K562 (cell line): Measurements from ENCODE around the gene GLE1. TPM values are rescaled to one million over a fixed set of nuclear protein-coding genes. Genes with fewer than 3 reads are reported as not detected.

Source experiments
- BRCA1 ChIP-seq, 2 experiments: fragments of 450-650 bp in 1 of 2; sonication (generic) in 1 of 2; formaldehyde crosslinking in 1 of 2; IDR thresholded peaks; 2 replicates each; pipeline versions ENCODE4 v1.5.0 to v1.6.1; 2017 to 2020; ENCODE audit warnings: mild to moderate bottlenecking in 1 of 2, missing genetic modification reagents in 1 of 2
- CREB1 ChIP-seq, 2 experiments: sonication (generic) in 1 of 2; formaldehyde crosslinking in 1 of 2; IDR thresholded peaks; 2 replicates each; pipeline versions ENCODE4 v1.6.1 to v1.8.0; 2012 to 2022; ENCODE audit warnings: inconsistent platforms in 1 of 2, mild to moderate bottlenecking in 1 of 2, missing genetic modification reagents in 1 of 2, moderate library complexity in 1 of 2
- ELF4 ChIP-seq: fragments of 450-650 bp; formaldehyde crosslinking; IDR thresholded peaks from 2 replicates; pipeline ENCODE4 v1.4.0; 2022; ENCODE audit warnings: missing genetic modification characterization
- NR0B1 ChIP-seq: fragments of 450-650 bp; IDR thresholded peaks from one replicate; pipeline ENCODE4 v1.6.1; 2018; ENCODE audit warnings: mild to moderate bottlenecking, moderate library complexity; ENCODE audit not compliant: partially characterized antibody
- NR4A1 ChIP-seq, 2 experiments: fragments of 250-450 bp in 1 of 2; fragments of 450-650 bp in 1 of 2; sonication (Bioruptor Pico) in 1 of 2; IDR thresholded peaks; 2 replicates each; pipeline versions ENCODE4 v1.4.0 to v1.6.1; 2016 to 2020; ENCODE audit warnings: mild to moderate bottlenecking in 2 of 2, missing compliant biosample characterization in 1 of 2, missing genetic modification characterization in 1 of 2, moderate library complexity in 1 of 2
- PHF20 ChIP-seq: fragments of 450-650 bp; IDR thresholded peaks from 2 replicates; pipeline ENCODE4 v1.6.1; 2018; ENCODE audit not compliant: partially characterized antibody
- TAF15 ChIP-seq: fragments of 200-400 bp; formaldehyde crosslinking; IDR thresholded peaks from 2 replicates; pipeline ENCODE4 v1.6.1; 2017; ENCODE audit warnings: mild to moderate bottlenecking, low read depth, low read length, moderate library complexity
- TOE1 ChIP-seq, 2 experiments: fragments of 450-650 bp in 1 of 2; sonication (generic) in 1 of 2; formaldehyde crosslinking in 1 of 2; IDR thresholded peaks; 2 replicates each; pipeline versions ENCODE4 v1.7.1 to v1.8.0; 2016 to 2022; ENCODE audit warnings: borderline replicate concordance in 2 of 2, mild to moderate bottlenecking in 2 of 2, antibody characterized with exemption in 1 of 2, inconsistent platforms in 1 of 2, low read depth in 1 of 2, missing genetic modification reagents in 1 of 2, moderate library complexity in 1 of 2
- ZNF263 ChIP-seq: sonication (generic); formaldehyde crosslinking; IDR thresholded peaks from 2 replicates; pipeline ENCODE4 v1.8.0; 2022; ENCODE audit warnings: mild to moderate bottlenecking, missing genetic modification reagents, borderline replicate concordance
- ZNF445 ChIP-seq: fragments of 250-450 bp; sonication (Bioruptor Pico); IDR thresholded peaks from 2 replicates; pipeline ENCODE4 v1.4.0; 2020; ENCODE audit warnings: low read depth, mild to moderate bottlenecking, moderate library complexity
- ZNF696 ChIP-seq: fragments of 250-450 bp; sonication (Bioruptor Pico); conservative IDR thresholded peaks from 2 replicates; pipeline ENCODE4 v1.4.0; 2020; ENCODE audit warnings: mild to moderate bottlenecking, moderate library complexity
- ZNF780A ChIP-seq: fragments of 250-450 bp; sonication (Bioruptor Pico); IDR thresholded peaks from 2 replicates; pipeline ENCODE4 v1.5.0; 2021; ENCODE audit warnings: mild to moderate bottlenecking
- polyA plus RNA-seq, 8 experiments: library from polyadenylated mRNA; depleted of rRNA in 4 of 8; stranded (reverse) in 5 of 8; unstranded in 3 of 8; fragments of >200 nt; fragmentation: Nextera tagmentation in 2 of 8; fragmentation: Illumina TruSeq in 1 of 8; extraction: Ambion mirVana in 2 of 8; extraction: Trizol in 1 of 8; gene quantifications; 2 replicates each; pipeline versions ENCODE4 v1.2.1 to v1.2.3, GENCODE V29; 2011 to 2014; ENCODE audit warnings: inconsistent platforms in 1 of 8, missing spikeins in 1 of 8
- total RNA-seq, 7 experiments: library from RNA; depleted of rRNA in 6 of 7; stranded (reverse); fragments of >200 nt in 6 of 7; fragmentation: Illumina TruSeq in 2 of 7; extraction: Trizol in 2 of 7; gene quantifications; 2 replicates each; pipeline versions ENCODE4 v1.2.1 to v1.2.3, GENCODE V29; 2011 to 2021; ENCODE audit warnings: low replicate concordance in 1 of 7
- TF ChIP-seq, protein P1 (sequence below), 2 experiments: fragments of 200-800 bp in 1 of 2; sonication (Bioruptor generic) in 1 of 2; sonication (generic) in 1 of 2; formaldehyde crosslinking in 1 of 2; IDR thresholded peaks in 1 of 2; conservative IDR thresholded peaks in 1 of 2; 2 replicates each; pipeline versions ENCODE4 v1.5.0 to v1.6.1; 2016 to 2020; ENCODE audit warnings: missing compliant biosample characterization in 1 of 2, missing genetic modification characterization in 1 of 2, missing genetic modification reagents in 1 of 2
- TF ChIP-seq, protein P2 (sequence below): fragments of 450-650 bp; formaldehyde crosslinking; IDR thresholded peaks from 2 replicates; pipeline ENCODE4 v1.4.0; 2020; ENCODE audit warnings: mild to moderate bottlenecking, mixed read lengths
- TF ChIP-seq, protein P3 (sequence below): sonication (generic); formaldehyde crosslinking; IDR thresholded peaks from 2 replicates; pipeline ENCODE4 v1.8.0; 2023; ENCODE audit warnings: mild to moderate bottlenecking, missing genetic modification reagents

The GLE1 gene
- total and polyA plus RNA-seq, 9 of the 15 experiments (the other 6 are each of a cell fraction or from before 2014, with no cell fraction given): 15.9 to 44.8 (median 37.6) TPM

DNA sequence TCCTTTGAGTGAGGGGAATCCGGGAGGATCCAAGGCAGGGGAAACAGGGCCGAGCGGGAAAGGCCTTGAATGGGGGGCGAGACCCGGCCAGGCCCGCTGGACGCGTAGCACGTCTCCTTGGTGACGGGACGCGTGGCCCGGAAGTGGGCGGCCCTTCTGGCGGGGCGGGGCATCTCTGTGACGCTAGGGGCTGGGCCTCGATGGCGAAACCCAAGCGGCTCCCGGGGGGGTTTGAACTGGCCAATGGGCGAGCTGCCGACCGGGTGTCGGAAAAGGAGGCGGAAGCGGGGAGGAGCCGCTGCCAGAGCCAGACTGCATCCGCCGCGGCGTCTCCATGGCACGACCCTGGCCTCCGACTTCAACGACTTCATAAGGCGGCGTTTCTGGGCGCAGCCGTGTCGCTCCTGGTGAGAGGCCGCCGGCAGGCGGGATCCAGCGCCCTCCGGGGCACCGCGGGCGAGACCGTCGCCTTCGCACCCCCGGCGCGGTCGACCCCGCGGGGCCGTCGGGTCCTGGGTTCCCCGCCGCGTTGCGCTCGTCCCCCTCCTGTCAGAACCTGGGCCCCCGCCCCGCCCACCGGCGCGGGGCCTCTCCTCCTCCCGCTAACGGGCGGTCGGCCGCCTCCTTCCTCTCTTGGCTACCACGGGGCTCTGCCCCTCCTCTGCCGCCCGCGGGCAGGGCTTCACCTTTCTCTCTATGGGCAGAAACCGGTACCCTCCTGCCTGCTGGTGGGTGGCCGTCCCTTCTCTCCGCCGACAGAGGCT lies 48.5 kb upstream of the GLE1 start, which contains the start of gene ODF2 (continued):
- peak; percentile 82 for TF ChIP-seq CREB1 (IDR thresholded peaks at IDR 0.05)
- TF ChIP-seq CREB1 (CRISPR knock-in tag; IDR thresholded peaks at IDR 0.05): peak; percentile 89
- TF ChIP-seq, protein P1, sequence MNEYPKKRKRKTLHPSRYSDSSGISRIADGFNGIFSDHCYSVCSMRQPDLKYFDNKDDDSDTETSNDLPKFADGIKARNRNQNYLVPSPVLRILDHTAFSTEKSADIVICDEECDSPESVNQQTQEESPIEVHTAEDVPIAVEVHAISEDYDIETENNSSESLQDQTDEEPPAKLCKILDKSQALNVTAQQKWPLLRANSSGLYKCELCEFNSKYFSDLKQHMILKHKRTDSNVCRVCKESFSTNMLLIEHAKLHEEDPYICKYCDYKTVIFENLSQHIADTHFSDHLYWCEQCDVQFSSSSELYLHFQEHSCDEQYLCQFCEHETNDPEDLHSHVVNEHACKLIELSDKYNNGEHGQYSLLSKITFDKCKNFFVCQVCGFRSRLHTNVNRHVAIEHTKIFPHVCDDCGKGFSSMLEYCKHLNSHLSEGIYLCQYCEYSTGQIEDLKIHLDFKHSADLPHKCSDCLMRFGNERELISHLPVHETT (CRISPR knock-in tag; conservative IDR thresholded peaks at IDR 0.05 in 1 of 2, IDR thresholded peaks at IDR 0.05 in 1 of 2): no peak
- no peak for TF ChIP-seq ZNF696
- no peak for TF ChIP-seq BRCA1 (IDR thresholded peaks at IDR 0.05)
- TF ChIP-seq BRCA1 (CRISPR knock-in tag; IDR thresholded peaks at IDR 0.05): no peak
- TF ChIP-seq TAF15: no peak
- TF ChIP-seq NR0B1: no peak
- TF ChIP-seq, protein P2, sequence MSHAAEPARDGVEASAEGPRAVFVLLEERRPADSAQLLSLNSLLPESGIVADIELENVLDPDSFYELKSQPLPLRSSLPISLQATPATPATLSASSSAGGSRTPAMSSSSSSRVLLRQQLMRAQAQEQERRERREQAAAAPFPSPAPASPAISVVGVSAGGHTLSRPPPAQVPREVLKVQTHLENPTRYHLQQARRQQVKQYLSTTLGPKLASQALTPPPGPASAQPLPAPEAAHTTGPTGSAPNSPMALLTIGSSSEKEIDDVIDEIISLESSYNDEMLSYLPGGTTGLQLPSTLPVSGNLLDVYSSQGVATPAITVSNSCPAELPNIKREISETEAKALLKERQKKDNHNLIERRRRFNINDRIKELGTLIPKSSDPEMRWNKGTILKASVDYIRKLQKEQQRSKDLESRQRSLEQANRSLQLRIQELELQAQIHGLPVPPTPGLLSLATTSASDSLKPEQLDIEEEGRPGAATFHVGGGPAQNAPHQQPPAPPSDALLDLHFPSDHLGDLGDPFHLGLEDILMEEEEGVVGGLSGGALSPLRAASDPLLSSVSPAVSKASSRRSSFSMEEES (CRISPR knock-in tag): no peak
- TF ChIP-seq PHF20: no peak
- TF ChIP-seq ZNF263 (CRISPR knock-in tag): no peak
- TF ChIP-seq ELF4 (CRISPR knock-in tag): no peak; the same call in 1 of the 2 replicates
- TF ChIP-seq ZNF445 (CRISPR knock-in tag): no peak
- TF ChIP-seq NR4A1 (CRISPR knock-in tag; IDR thresholded peaks at IDR 0.05): no peak
- TF ChIP-seq NR4A1 (tag; IDR thresholded peaks at IDR 0.05): no peak
- TF ChIP-seq ZNF780A (CRISPR knock-in tag): no peak
- TF ChIP-seq, protein P3, sequence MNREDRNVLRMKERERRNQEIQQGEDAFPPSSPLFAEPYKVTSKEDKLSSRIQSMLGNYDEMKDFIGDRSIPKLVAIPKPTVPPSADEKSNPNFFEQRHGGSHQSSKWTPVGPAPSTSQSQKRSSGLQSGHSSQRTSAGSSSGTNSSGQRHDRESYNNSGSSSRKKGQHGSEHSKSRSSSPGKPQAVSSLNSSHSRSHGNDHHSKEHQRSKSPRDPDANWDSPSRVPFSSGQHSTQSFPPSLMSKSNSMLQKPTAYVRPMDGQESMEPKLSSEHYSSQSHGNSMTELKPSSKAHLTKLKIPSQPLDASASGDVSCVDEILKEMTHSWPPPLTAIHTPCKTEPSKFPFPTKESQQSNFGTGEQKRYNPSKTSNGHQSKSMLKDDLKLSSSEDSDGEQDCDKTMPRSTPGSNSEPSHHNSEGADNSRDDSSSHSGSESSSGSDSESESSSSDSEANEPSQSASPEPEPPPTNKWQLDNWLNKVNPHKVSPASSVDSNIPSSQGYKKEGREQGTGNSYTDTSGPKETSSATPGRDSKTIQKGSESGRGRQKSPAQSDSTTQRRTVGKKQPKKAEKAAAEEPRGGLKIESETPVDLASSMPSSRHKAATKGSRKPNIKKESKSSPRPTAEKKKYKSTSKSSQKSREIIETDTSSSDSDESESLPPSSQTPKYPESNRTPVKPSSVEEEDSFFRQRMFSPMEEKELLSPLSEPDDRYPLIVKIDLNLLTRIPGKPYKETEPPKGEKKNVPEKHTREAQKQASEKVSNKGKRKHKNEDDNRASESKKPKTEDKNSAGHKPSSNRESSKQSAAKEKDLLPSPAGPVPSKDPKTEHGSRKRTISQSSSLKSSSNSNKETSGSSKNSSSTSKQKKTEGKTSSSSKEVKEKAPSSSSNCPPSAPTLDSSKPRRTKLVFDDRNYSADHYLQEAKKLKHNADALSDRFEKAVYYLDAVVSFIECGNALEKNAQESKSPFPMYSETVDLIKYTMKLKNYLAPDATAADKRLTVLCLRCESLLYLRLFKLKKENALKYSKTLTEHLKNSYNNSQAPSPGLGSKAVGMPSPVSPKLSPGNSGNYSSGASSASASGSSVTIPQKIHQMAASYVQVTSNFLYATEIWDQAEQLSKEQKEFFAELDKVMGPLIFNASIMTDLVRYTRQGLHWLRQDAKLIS (CRISPR knock-in tag): no peak
- no peak for TF ChIP-seq TOE1 (IDR thresholded peaks at IDR 0.05; ENCODE audit: borderline replicate concordance)
- no peak for TF ChIP-seq TOE1 (CRISPR knock-in tag; IDR thresholded peaks at IDR 0.05; ENCODE audit: borderline replicate concordance, low read depth)
